ENCODE measurements around the gene CST3.

- no peak for TF ChIP-seq CTCF (IDR thresholded peaks at IDR 0.05; ENCODE audit: control extremely low read depth in 1 of 3, insufficient read depth in 1 of 3, low read depth in 1 of 3, low read length in 3 of 3)
- no peak for TF ChIP-seq ATF3 (IDR thresholded peaks at IDR 0.05; ENCODE audit: insufficient read depth, low read depth, low read length)
- TF ChIP-seq POLR2AphosphoS5 (IDR thresholded peaks at IDR 0.05; ENCODE audit: low read depth, low read length) = no peak
- TF ChIP-seq EZH2 (IDR thresholded peaks at IDR 0.05; ENCODE audit: low read depth, low read length, severe bottlenecking) = no peak
- TF ChIP-seq BCL11A (IDR thresholded peaks at IDR 0.05; ENCODE audit: low read depth in 2 of 2, low read length in 2 of 2) = no peak
- no peak for TF ChIP-seq RFX5 (IDR thresholded peaks at IDR 0.05; ENCODE audit: borderline replicate concordance, low read depth, low read length)
- TF ChIP-seq TBP (IDR thresholded peaks at IDR 0.05; ENCODE audit: low read depth, low read length) = no peak
- no peak for TF ChIP-seq EP300 (IDR thresholded peaks at IDR 0.05; ENCODE audit: borderline replicate concordance in 1 of 2, low read depth in 2 of 2, low read length in 2 of 2)
- no peak for TF ChIP-seq SIN3A (conservative IDR thresholded peaks at IDR 0.05 in 1 of 2, IDR thresholded peaks at IDR 0.05 in 1 of 2; ENCODE audit: low read depth in 1 of 2, low read length in 2 of 2)
- TF ChIP-seq CHD2 (IDR thresholded peaks at IDR 0.05; ENCODE audit: low read length) = no peak
- no peak for TF ChIP-seq TCF12 (IDR thresholded peaks at IDR 0.05; ENCODE audit: low read depth, low read length)
- no peak for TF ChIP-seq ZNF274 (IDR thresholded peaks at IDR 0.05; ENCODE audit: borderline replicate concordance, extremely low read depth, low read length)
- no peak for TF ChIP-seq JUN (IDR thresholded peaks at IDR 0.05; ENCODE audit: low read depth, low read length)
Observed at GRCh38 chr20:23634985-23635767, 2.6 kb downstream of the CST3 start.

Measured in H1 (cell line).